Renal pelvis (tissue), 4 donors: Measurements from ENCODE around the gene PLA2G1B. TPM values are rescaled to one million over a fixed set of nuclear protein-coding genes. Genes with fewer than 3 reads are reported as not detected.
A peak's percentile ranks its signal among the peaks of the same experiment; 100 is the strongest.
"Not testable (repeated sequence)": the region's sequence is repeated elsewhere in the genome, so short reads cannot be mapped to it uniquely, and the experiment has no call there.

Source experiments
- DNase-seq: peaks from one replicate; pipeline ENCODE4 v3.0.0-alpha.2; 2013
- polyA plus RNA-seq, 3 donors: library from polyadenylated mRNA; unstranded; fragments of 120-200 nt; gene quantifications; one replicate each; pipeline ENCODE4 v1.2.1, GENCODE V29; 2013; ENCODE audit not compliant: insufficient read length in 3 of 3

PLA2G1B gene
- polyA plus RNA-seq, 3 donors = 0.41 to 0.84 (median 0.41) TPM

GRCh38 chr12:120361506-120362208 is 34.1 kb upstream of the PLA2G1B start:
- peak; percentile 90 for DNase-seq

GRCh38 chr12:120359128-120359527 is 31.5 kb upstream of the PLA2G1B start:
- no peak for DNase-seq

GRCh38 chr12:120358412-120359100 is 31.0 kb upstream of the PLA2G1B start:
- DNase-seq = no peak

GRCh38 chr12:120357104-120357503 is 29.5 kb upstream of the PLA2G1B start:
- DNase-seq = no peak

GRCh38 chr12:120356567-120357030 is 29.0 kb upstream of the PLA2G1B start:
- peak; percentile 78 for DNase-seq

GRCh38 chr12:120353556-120354317 is 26.2 kb upstream of the PLA2G1B start:
- DNase-seq = no peak

- no peak for DNase-seq
Observed at GRCh38 chr12:120353136-120353535, 25.6 kb upstream of the PLA2G1B start.

- no peak for DNase-seq
Observed at GRCh38 chr12:120352117-120352516, 24.5 kb upstream of the PLA2G1B start.

- DNase-seq = no peak
Observed at GRCh38 chr12:120350576-120351350, 23.2 kb upstream of the PLA2G1B start.

GRCh38 chr12:120347766-120348165 is 20.2 kb upstream of the PLA2G1B start:
- no peak for DNase-seq

GRCh38 chr12:120346681-120347080 is 19.1 kb upstream of the PLA2G1B start:
- no peak for DNase-seq

GRCh38 chr12:120346031-120346430 is 18.5 kb upstream of the PLA2G1B start:
- no peak for DNase-seq

GRCh38 chr12:120343692-120344091 is 16.1 kb upstream of the PLA2G1B start:
- DNase-seq = no peak

- DNase-seq = no peak
Observed at GRCh38 chr12:120343039-120343537, 15.5 kb upstream of the PLA2G1B start.

GRCh38 chr12:120342175-120343038 is 14.8 kb upstream of the PLA2G1B start:
- no peak for DNase-seq

GRCh38 chr12:120339256-120339655 is 11.7 kb upstream of the PLA2G1B start:
- DNase-seq = no peak

- no peak for DNase-seq
Observed at GRCh38 chr12:120337730-120338129, 10.2 kb upstream of the PLA2G1B start.

- DNase-seq = not testable (repeated sequence)
Observed at GRCh38 chr12:120336392-120336791, 8.8 kb upstream of the PLA2G1B start.

GRCh38 chr12:120335447-120335846 is 7.9 kb upstream of the PLA2G1B start:
- DNase-seq = not testable (repeated sequence)

- DNase-seq = no peak
Observed at GRCh38 chr12:120332523-120332922, 4.9 kb upstream of the PLA2G1B start.

- DNase-seq = no peak
Observed at GRCh38 chr12:120332041-120332440, 4.5 kb upstream of the PLA2G1B start.
